Uterus (tissue), 2 donors: Measurements from ENCODE around the gene CBLB.

Experiments
- POLR2A ChIP-seq, 2 donors: fragments of 450-650 bp; IDR thresholded peaks; one replicate each; pipeline ENCODE4 v1.6.1; 2016; ENCODE audit warnings: antibody characterized with exemption in 2 of 2, mild to moderate bottlenecking in 1 of 2, moderate library complexity in 1 of 2
- TF ChIP-seq, protein P1 (sequence below), 4 experiments: fragments of 200-600 bp in 2 of 4; fragments of 450-650 bp in 2 of 4; sonication (generic) in 2 of 4; IDR thresholded peaks; one replicate each; pipeline ENCODE4 v1.5.1; 2016 to 2019; ENCODE audit warnings: antibody characterized with exemption in 4 of 4, mild to moderate bottlenecking in 2 of 4, moderate library complexity in 1 of 4

DNA sequence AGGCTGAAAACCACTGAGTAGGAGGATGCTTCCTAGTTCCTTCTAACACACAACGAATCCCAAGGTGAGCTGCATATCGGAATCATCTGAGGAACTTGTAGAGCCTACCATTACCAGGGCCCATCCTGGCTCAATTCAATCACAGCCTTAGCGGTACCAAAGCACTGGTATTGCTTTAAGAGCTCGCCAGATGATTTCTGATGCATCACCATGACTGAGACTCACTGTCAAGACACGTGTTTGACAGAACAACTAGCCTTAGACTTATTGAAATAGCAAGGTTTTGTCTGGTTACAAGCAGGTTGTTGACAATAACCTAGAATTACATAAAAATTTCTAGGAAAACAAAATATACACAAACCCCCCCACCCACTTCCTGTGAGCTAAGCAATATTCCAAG lies 68.5 kb downstream of the CBLB start:
- TF ChIP-seq, protein P1, sequence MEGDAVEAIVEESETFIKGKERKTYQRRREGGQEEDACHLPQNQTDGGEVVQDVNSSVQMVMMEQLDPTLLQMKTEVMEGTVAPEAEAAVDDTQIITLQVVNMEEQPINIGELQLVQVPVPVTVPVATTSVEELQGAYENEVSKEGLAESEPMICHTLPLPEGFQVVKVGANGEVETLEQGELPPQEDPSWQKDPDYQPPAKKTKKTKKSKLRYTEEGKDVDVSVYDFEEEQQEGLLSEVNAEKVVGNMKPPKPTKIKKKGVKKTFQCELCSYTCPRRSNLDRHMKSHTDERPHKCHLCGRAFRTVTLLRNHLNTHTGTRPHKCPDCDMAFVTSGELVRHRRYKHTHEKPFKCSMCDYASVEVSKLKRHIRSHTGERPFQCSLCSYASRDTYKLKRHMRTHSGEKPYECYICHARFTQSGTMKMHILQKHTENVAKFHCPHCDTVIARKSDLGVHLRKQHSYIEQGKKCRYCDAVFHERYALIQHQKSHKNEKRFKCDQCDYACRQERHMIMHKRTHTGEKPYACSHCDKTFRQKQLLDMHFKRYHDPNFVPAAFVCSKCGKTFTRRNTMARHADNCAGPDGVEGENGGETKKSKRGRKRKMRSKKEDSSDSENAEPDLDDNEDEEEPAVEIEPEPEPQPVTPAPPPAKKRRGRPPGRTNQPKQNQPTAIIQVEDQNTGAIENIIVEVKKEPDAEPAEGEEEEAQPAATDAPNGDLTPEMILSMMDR (IDR thresholded peaks at IDR 0.05), result no peak
- no peak for TF ChIP-seq POLR2A (IDR thresholded peaks at IDR 0.05)
